Naive thymus-derived CD4-positive, alpha-beta T cell (primary cell): Measurements from ENCODE around the gene OR1F1. TPM values are rescaled to one million over a fixed set of nuclear protein-coding genes. Genes with fewer than 3 reads are reported as not detected.

ENCODE experiments used
- ATAC-seq: fragments of 150-1000 bp; cut with Tn5 transposase; 2 replicates; pipeline ENCODE4 v1.10.0; 2021; ENCODE audit warnings: mild to moderate bottlenecking, moderate library complexity
- CTCF ChIA-PET: fragments of 350-600 bp; sonication (Branson Sonifier 250); formaldehyde crosslinking; loops from one replicate; lab custom pipeline; 2021; ENCODE audit warnings: antibody characterized with exemption; lab: Charles Lee
- POLR2A ChIA-PET: fragments of 350-600 bp; sonication (Branson Sonifier 250); formaldehyde crosslinking; loops from one replicate; lab custom pipeline; 2021; ENCODE audit warnings: antibody characterized with exemption, inconsistent platforms; lab: Charles Lee
- DNase-seq, 9 donors: peaks; one replicate each; pipeline versions ENCODE4 v3.0.0 to v3.0.0-alpha.2; 2020 to 2022; ENCODE audit warnings: mixed read lengths in 1 of 9
- H3K27ac ChIP-seq: one replicate; pipeline ENCODE4 v1.7.0; 2013; ENCODE audit warnings: mild to moderate bottlenecking, low read depth, low read length, moderate library complexity
- H3K27me3 ChIP-seq, 2 donors: one replicate each; pipeline ENCODE4 v1.7.0; 2013; ENCODE audit warnings: low read length in 2 of 2, mild to moderate bottlenecking in 2 of 2, moderate library complexity in 2 of 2; ENCODE audit not compliant: control insufficient read depth in 2 of 2, insufficient read depth in 2 of 2
- H3K36me3 ChIP-seq, 3 experiments: 1 replicate in 2 of 3; 2 replicates in 1 of 3; pipeline ENCODE4 v1.7.0; 2013; ENCODE audit warnings: low read length in 3 of 3, mild to moderate bottlenecking in 3 of 3, moderate library complexity in 1 of 3; ENCODE audit not compliant: insufficient read depth in 3 of 3, control insufficient read depth in 2 of 3
- H3K4me1 ChIP-seq, 2 donors: one replicate each; pipeline ENCODE4 v1.7.0; 2013; ENCODE audit warnings: low read length in 2 of 2, mild to moderate bottlenecking in 2 of 2, moderate library complexity in 1 of 2; ENCODE audit not compliant: control insufficient read depth in 2 of 2, insufficient read depth in 2 of 2
- H3K4me3 ChIP-seq: 2 replicates; pipeline ENCODE4 v1.7.0; 2013; ENCODE audit warnings: mild to moderate bottlenecking, low read length
- H3K9me3 ChIP-seq, 3 experiments: 1 replicate in 2 of 3; 2 replicates in 1 of 3; pipeline ENCODE4 v1.7.0; 2013; ENCODE audit warnings: low read length in 3 of 3; ENCODE audit not compliant: control insufficient read depth in 2 of 3
- H3K27ac Mint-ChIP-seq, 9 donors: one replicate each; pipeline ENCODE4 v1.8.0; 2020 to 2022; ENCODE audit warnings: mixed read lengths in 9 of 9, mild to moderate bottlenecking in 8 of 9, moderate library complexity in 5 of 9, inconsistent platforms in 2 of 9
- H3K27me3 Mint-ChIP-seq, 5 donors: one replicate each; pipeline ENCODE4 v1.8.0; 2021 to 2022; ENCODE audit warnings: mixed read lengths in 5 of 5, mild to moderate bottlenecking in 1 of 5
- H3K36me3 Mint-ChIP-seq, 5 donors: one replicate each; pipeline ENCODE4 v1.8.0; 2020 to 2022; ENCODE audit warnings: mixed read lengths in 5 of 5, mild to moderate bottlenecking in 3 of 5, inconsistent platforms in 1 of 5
- H3K4me1 Mint-ChIP-seq, 7 donors: one replicate each; pipeline ENCODE4 v1.8.0; 2020 to 2022; ENCODE audit warnings: mixed read lengths in 7 of 7, mild to moderate bottlenecking in 3 of 7, inconsistent platforms in 1 of 7
- H3K4me3 Mint-ChIP-seq, 10 donors: one replicate each; pipeline ENCODE4 v1.8.0; 2020 to 2022; ENCODE audit warnings: mild to moderate bottlenecking in 10 of 10, mixed read lengths in 10 of 10, moderate library complexity in 6 of 10, inconsistent platforms in 2 of 10
- H3K9me3 Mint-ChIP-seq, 11 donors: one replicate each; pipeline ENCODE4 v1.8.0; 2020 to 2022; ENCODE audit warnings: mixed read lengths in 11 of 11, mild to moderate bottlenecking in 4 of 11, inconsistent platforms in 1 of 11, moderate library complexity in 1 of 11
- intact Hi-C, 2 donors: fragments of 100-400 bp; cut with micrococcal nuclease; formaldehyde crosslinking; loops; one replicate each; pipeline ENCODE4 v1.15.1; 2023
- polyA plus RNA-seq, 2 donors: library from polyadenylated mRNA; unstranded; fragments of 300-500 nt; fragmentation: Illumina TruSeq; gene quantifications; one replicate each; pipeline ENCODE4 v1.2.3, GENCODE V29; 2021
- total RNA-seq, 6 experiments: library from RNA in 5 of 6; stranded (reverse) in 5 of 6; gene quantifications; 1 replicate in 5 of 6; 2 replicates in 1 of 6; pipeline ENCODE4 v1.2.3 and lab custom pipeline; 2021 to 2026

OR1F1 gene
- total and polyA plus RNA-seq, 7 experiments from 2014 or later: 0.35 to 0.41 (median 0.38) TPM; not detected in 4

- peak overlapping the region in 1 of 9 donors; percentile 29 for H3K27ac Mint-ChIP-seq
- POLR2A ChIA-PET: interaction anchor here (0.8 to 8.0 kb wide), 2 partner anchors 11 to 432 kb away, joined by 3 to 91 read pairs; partner anchors contain the start of genes NLRC3 and ZNF213
Measured at GRCh38 chr16:3145151-3145550, 42.9 kb upstream of the OR1F1 start.

GRCh38 chr16:3145660-3146059 lies 42.3 kb upstream of the OR1F1 start:
- POLR2A ChIA-PET: interaction anchor here (0.8 to 8.0 kb wide), 3 partner anchors 11 to 81 kb away, joined by 3 to 91 read pairs (median 3); partner anchors contain the start of genes IL32 and ZNF213
- intact Hi-C loops: no loop called here
- no peak for DNase-seq
- Mint-ChIP-seq H3K4me1 (peaks cover 4 to 15% (median 6%) of the 10 kb centered on the region in 7 donors), H3K4me3 (no peak overlapping the region), H3K9me3 (peaks cover 0 to 3% (median 0%) of the 10 kb centered on the region in 11 donors), H3K36me3 (peaks cover 4 to 14% (median 5%) of the 10 kb centered on the region in 5 donors), H3K27ac (no peak overlapping the region), H3K27me3 (peaks cover 0 to 2% (median 0%) of the 10 kb centered on the region in 5 donors)
- Histone ChIP-seq H3K36me3 (peaks cover 0 to 22% (median 0%) of the 10 kb centered on the region in 3 experiments), H3K27me3 (no peaks in the 10 kb centered on the region), H3K27ac (no peak overlapping the region), H3K4me3 (no peak overlapping the region), H3K9me3 (no peaks in the 10 kb centered on the region), H3K4me1 (peaks cover 0 to 5% of the 10 kb centered on the region in 2 donors)
- no peak for ATAC-seq
- CTCF ChIA-PET: interaction anchor here (0.8 kb wide), 1 partner anchor 13 kb away, joined by 3 read pairs; no protein-coding TSS in a partner anchor

More at GRCh38 chr16:3145151-3145550, 42.9 kb upstream of the OR1F1 start:
- Histone ChIP-seq H3K27ac (no peak overlapping the region), H3K4me1 (peaks cover 0 to 5% of the 10 kb centered on the region in 2 donors), H3K36me3 (peaks cover 0 to 27% (median 0%) of the 10 kb centered on the region in 3 experiments), H3K4me3 (no peak overlapping the region), H3K27me3 (no peaks in the 10 kb centered on the region), H3K9me3 (no peaks in the 10 kb centered on the region)
- H3K9me3 Mint-ChIP-seq: no peaks in the 10 kb centered on the region
- peaks cover 4 to 14% (median 5%) of the 10 kb centered on the region in 5 donors for H3K36me3 Mint-ChIP-seq
- ATAC-seq: no peak
- DNase-seq: no peak
- no peaks in the 10 kb centered on the region for H3K27me3 Mint-ChIP-seq
- CTCF ChIA-PET: no interaction called here
- peaks cover 3 to 13% (median 5%) of the 10 kb centered on the region in 7 donors for H3K4me1 Mint-ChIP-seq
- intact Hi-C loops: no loop called here
- H3K4me3 Mint-ChIP-seq: no peak overlapping the region

- H3K9me3 ChIP-seq: no peaks in the 10 kb centered on the region
- peaks cover 0 to 6% (median 0%) of the 10 kb centered on the region in 3 experiments for H3K36me3 ChIP-seq
- peaks cover 0 to 11% (median 0%) of the 10 kb centered on the region in 5 donors for H3K27me3 Mint-ChIP-seq
- H3K9me3 Mint-ChIP-seq: peaks cover 0 to 9% (median 0%) of the 10 kb centered on the region in 11 donors
- peaks cover 9 to 23% (median 15%) of the 10 kb centered on the region in 7 donors for H3K4me1 Mint-ChIP-seq
- H3K4me3 Mint-ChIP-seq: no peak overlapping the region
- H3K36me3 Mint-ChIP-seq: peaks cover 3 to 4% (median 4%) of the 10 kb centered on the region in 5 donors
- H3K27me3 ChIP-seq: no peaks in the 10 kb centered on the region
- H3K27ac ChIP-seq: no peak overlapping the region
- DNase-seq (no peak), ATAC-seq (no peak)
- CTCF ChIA-PET: interaction anchor here (0.8 to 2.9 kb wide), 6 partner anchors 11 to 311 kb away, joined by 3 to 12 read pairs (median 4); partner anchors contain the start of gene ZNF213
- no peak overlapping the region for H3K27ac Mint-ChIP-seq
- H3K4me3 ChIP-seq: no peak overlapping the region
- POLR2A ChIA-PET: interaction anchor here (0.6 to 8.0 kb wide), 4 partner anchors 11 to 115 kb away, joined by 3 to 91 read pairs (median 3); partner anchors contain the start of gene ZNF213
- intact Hi-C loops: no loop called here
- peaks cover 0 to 5% of the 10 kb centered on the region in 2 donors for H3K4me1 ChIP-seq
Measured at GRCh38 chr16:3147046-3147756, 40.8 kb upstream of the OR1F1 start.

- Mint-ChIP-seq H3K27ac (no peak overlapping the region), H3K4me1 (peaks cover 10 to 29% (median 20%) of the 10 kb centered on the region in 7 donors), H3K27me3 (peaks cover 0 to 16% (median 0%) of the 10 kb centered on the region in 5 donors), H3K36me3 (peaks cover 0 to 5% (median 0%) of the 10 kb centered on the region in 5 donors), H3K9me3 (peaks cover 0 to 14% (median 2%) of the 10 kb centered on the region in 11 donors), H3K4me3 (no peak overlapping the region)
- DNase-seq (no peak), ATAC-seq (no peak)
- Histone ChIP-seq H3K36me3 (peaks cover 0 to under 1% (median 0%) of the 10 kb centered on the region in 3 experiments), H3K27me3 (no peaks in the 10 kb centered on the region), H3K27ac (no peak overlapping the region), H3K4me1 (peaks cover 0 to 5% of the 10 kb centered on the region in 2 donors), H3K9me3 (no peaks in the 10 kb centered on the region), H3K4me3 (no peak overlapping the region)
- CTCF ChIA-PET: interaction anchor here (0.6 to 2.9 kb wide), 7 partner anchors 10 to 311 kb away, joined by 3 to 12 read pairs (median 4); partner anchors contain the start of gene ZNF213
- POLR2A ChIA-PET: interaction anchor here (0.6 to 8.0 kb wide), 6 partner anchors 11 to 370 kb away, joined by 3 to 91 read pairs (median 3); partner anchors contain the start of gene ZNF213
- intact Hi-C loops: no loop called here
Measured at GRCh38 chr16:3147757-3148104, 40.3 kb upstream of the OR1F1 start.

GRCh38 chr16:3148256-3149192 lies 39.5 kb upstream of the OR1F1 start:
- H3K4me3 Mint-ChIP-seq: peak overlapping the region; percentile 72 to 91 (median 86)
- H3K4me1 ChIP-seq: peaks cover 0 to 5% of the 10 kb centered on the region in 2 donors
- no peaks in the 10 kb centered on the region for H3K36me3 ChIP-seq
- H3K27me3 Mint-ChIP-seq: peaks cover 0 to 18% (median 0%) of the 10 kb centered on the region in 5 donors
- ChIA-PET CTCF (interaction anchor here (0.5 to 2.9 kb wide), 6 partner anchors 10 to 310 kb away, joined by 3 to 12 read pairs (median 4); partner anchors contain the start of genes ZNF213 and ZSCAN10), POLR2A (interaction anchor here (0.6 to 8.0 kb wide), 10 partner anchors 10 to 371 kb away, joined by 3 to 91 read pairs (median 4); partner anchors contain the start of gene ZNF213)
- DNase-seq (no peak), ATAC-seq (no peak)
- no peaks in the 10 kb centered on the region for H3K9me3 ChIP-seq
- intact Hi-C loops: no loop called here
- peaks cover 0 to 6% (median 0%) of the 10 kb centered on the region in 5 donors for H3K36me3 Mint-ChIP-seq
- peak overlapping the region in 4 of 9 donors; percentile 46 to 68 (median 50) for H3K27ac Mint-ChIP-seq
- H3K4me3 ChIP-seq: no peak overlapping the region
- no peak overlapping the region for H3K27ac ChIP-seq
- H3K9me3 Mint-ChIP-seq: peaks cover 0 to 17% (median 6%) of the 10 kb centered on the region in 11 donors
- H3K27me3 ChIP-seq: no peaks in the 10 kb centered on the region
- peaks cover 11 to 31% (median 22%) of the 10 kb centered on the region in 7 donors for H3K4me1 Mint-ChIP-seq
